ENCODE measurements around the gene NEBL. TPM values are rescaled to one million over a fixed set of nuclear protein-coding genes. Genes with fewer than 3 reads are reported as not detected.

NEBL gene
- polyA plus RNA-seq, 1 donor: 90.1 TPM

DNA sequence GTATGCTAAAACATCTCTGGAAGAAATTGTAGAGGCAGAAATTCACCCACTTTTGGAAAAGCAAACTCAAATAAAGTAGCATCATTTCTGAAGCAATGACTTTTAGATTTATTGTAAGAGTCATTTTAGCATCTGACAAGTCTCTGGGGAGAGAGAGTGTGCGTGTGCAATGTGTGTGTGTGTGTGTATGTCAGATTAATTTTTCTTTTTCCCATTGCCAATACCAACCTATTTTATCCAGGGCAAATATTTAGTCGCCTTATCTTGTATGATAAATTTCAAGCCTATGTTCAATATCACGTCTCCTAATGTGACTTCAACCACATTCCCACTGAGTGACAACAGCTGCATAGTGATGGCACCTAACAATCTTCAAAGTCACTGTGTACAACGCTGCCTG is 101.7 kb downstream of the NEBL start:
- no peak for DNase-seq

DNA sequence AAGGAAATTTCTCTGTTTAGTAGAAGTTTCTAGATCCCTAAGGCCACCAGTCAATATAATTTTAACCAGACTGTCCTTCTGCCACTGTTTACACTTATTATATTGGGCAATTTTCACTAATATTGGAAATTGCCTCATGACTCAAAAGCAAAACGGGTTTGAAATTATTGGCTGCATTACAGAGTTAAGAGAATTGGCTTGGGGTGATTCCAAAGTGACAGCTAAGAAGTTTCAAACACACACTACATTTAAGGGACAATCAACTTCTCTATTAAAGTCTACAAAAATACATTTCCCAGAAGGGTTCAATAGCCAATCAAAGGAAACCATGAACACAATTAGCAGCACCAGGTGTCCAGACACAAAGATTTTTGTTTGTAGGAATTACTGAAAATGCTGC is 111.9 kb downstream of the NEBL start:
- DNase-seq: no peak

- no peak for DNase-seq
Measured at GRCh38 chr10:20778008-20778757, 118.9 kb downstream of the NEBL start.

DNA sequence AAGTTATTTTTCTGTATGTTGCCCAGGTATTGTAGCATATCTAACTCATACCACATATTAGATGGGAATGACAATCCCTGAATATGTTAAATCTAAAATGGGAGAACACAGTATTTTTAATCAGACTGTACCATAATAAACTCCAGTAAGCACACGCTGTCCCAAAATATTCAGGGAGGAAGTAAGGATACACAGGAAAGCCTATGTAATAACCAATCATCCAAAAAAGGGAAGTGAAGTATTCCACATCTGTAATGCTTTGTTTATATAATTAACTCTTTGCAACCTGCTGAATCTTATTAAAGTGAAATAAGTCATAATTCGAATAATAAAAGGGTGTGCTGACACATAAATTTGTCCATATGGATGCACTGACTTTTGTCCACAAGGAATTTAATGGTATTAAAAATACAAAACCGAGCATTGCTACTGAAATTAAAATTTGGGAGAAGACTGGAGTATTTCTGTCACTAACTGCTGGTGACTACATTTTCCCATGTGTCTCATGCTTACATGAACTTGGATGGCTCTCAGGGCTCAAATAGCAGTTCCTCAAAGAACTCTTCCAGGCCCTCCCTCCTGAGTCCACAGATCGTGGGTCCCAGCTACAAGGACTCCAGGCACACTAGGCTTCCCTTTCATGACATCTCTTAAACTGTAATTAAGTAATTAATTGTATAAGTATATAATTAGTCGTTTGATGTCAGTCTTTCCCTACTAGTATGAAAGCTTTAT is 120.6 kb downstream of the NEBL start:
- DNase-seq: no peak

GRCh38 chr10:20771051-20771450 is 126.1 kb downstream of the NEBL start:
- DNase-seq: no peak

GRCh38 chr10:20769481-20769880 is 127.6 kb downstream of the NEBL start:
- DNase-seq: no peak

DNA sequence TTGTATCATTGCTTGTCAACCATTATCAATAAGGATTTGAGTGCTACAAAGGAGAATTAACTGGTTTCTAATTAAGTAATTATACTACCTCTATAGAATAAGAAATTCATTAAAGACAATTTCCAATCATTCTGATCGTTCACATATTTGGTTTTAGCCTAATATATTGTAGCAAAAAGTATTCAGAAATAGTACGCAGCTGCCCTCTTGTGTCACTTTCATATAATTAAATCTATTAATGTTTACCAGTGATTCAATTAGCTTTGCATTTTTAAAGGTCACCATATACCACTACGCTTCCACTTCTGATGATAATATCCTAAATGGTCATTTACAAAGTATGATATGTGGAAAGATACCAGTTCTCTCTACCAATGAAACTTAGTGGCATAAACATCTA is 128.3 kb downstream of the NEBL start:
- DNase-seq: peak; percentile 21

DNA sequence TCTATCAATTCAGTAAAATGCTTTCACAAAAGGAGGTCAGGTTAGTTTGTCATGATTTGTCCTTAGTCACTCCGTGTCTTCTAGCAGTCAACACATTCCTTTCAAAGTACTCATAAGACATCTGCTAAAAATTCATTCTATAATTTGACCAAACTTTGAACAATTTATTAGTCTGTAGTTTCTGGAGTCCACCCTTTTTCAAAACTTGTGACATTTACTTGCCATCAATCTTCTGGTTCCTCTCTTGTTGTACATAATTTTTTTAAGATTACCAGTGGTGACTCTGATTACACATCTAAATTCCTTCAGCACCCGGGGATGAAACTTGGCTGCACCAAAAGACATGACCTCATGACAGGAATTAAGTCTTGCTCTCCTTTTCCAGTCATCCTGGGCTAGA is 130.1 kb downstream of the NEBL start:
- DNase-seq: no peak

GRCh38 chr10:20765066-20765465 is 132.0 kb downstream of the NEBL start:
- DNase-seq: no peak

GRCh38 chr10:20760460-20760859 is 136.7 kb downstream of the NEBL start:
- DNase-seq: no peak

- DNase-seq: no peak
Measured at GRCh38 chr10:20748551-20748950, 148.6 kb downstream of the NEBL start.

DNA sequence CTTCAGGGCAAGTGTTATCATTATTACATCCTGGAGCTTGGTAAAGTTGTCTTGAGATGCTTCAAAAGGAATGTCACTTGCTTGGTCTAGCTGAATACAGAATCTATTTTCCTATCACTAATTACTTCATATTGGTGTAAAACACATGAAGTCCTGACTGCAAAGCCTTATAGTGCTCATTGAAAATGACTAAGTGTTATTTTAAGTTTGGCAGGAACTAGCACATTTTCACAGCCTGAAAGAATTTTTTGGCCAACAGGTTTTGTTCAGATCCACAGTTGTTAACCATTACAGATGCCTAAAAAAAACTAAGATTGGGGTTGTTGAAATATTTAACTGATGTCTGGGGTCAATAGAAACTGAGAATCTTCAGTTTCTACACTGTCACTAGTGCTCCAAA is 149.3 kb downstream of the NEBL start:
- no peak for DNase-seq

DNA sequence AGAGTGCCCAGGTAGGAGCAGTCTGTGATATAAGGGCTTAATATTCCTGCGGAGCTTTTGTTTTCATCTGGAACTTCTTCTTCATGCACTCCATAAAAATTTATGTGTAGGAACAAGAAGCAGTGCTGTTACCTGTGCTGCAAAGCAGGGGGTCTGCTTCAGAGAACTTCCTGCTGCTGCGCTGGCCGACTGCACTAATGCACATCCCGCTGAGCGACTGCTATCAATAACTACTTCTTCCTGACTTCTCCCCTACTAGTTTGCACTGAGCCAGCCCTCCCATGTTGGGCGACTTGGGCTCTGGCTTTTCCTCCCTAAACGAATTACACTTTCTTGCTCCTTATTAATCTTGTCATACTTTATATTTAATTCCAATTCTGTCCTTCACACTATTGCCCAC is 150.3 kb downstream of the NEBL start:
- no peak for DNase-seq

DNA sequence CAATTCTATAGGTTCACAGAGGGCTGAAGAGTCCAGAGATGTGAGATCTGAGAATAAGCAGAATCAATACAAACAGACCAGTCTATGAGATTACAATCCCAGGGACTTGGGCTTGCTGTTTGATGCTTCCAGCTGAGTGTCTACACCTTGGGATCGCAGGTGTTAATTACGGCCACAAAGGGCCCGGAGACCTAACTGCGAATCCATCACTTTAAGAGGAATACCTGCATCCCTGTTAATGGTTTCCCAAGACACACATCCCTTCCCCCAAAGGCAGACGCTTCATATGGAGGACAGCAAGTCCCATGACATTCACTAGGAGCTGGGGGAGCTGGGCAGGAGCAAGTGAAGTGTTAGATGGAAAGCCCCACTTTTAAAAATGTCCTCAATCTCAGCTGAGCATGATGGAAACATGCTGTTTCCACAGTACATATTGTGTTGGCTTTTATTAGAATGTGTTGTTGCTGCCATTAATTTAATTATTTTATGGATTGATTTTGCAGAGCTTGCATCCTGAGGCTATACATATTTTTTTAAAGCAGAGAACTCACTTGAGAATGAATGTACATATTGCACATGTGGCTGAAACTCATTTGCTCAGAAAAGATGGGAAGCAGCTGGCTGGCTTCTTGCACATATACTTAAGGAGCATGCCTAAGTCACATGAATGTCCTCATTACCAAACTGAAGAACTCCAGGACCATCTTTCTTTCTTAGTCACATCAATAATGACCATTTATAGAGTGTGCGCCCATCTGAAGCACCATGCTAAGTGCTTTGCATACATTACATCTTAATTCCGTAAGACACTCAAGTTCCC is 151.3 kb downstream of the NEBL start:
- no peak for DNase-seq

GRCh38 chr10:20744821-20745220 is 152.3 kb downstream of the NEBL start:
- no peak for DNase-seq

GRCh38 chr10:20743942-20744341 is 153.2 kb downstream of the NEBL start:
- DNase-seq: no peak

GRCh38 chr10:20742737-20743541 is 154.2 kb downstream of the NEBL start:
- DNase-seq: no peak

GRCh38 chr10:20740120-20740519 is 157.0 kb downstream of the NEBL start:
- DNase-seq: no peak

DNA sequence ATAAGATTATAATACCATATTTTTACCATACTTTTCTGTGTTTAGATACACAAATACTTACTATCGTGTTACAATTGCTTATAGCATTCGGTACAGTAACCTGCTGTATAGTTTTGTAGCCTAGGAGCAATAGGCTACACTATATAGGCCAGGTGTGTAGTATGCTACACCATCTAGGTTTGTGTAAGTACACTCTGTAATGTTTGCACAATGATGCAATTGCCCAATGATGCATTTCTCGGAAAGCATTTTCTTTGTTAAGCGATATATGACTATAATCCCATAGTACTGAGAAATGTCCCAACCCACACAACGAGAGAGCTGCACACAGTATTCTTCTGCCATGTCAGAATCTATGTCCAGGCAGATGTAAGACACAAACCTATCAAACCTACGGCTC is 160.0 kb downstream of the NEBL start:
- DNase-seq: no peak
